H1 (cell line): ENCODE results near the gene ADSS2. TPM values are rescaled to one million over a fixed set of nuclear protein-coding genes. Genes with fewer than 3 reads are reported as not detected.

ENCODE experiments used
- RXRA ChIP-seq: IDR thresholded peaks from 2 replicates; pipeline ENCODE4 v1.6.1; 2011; ENCODE audit warnings: low read depth, mild to moderate bottlenecking, low read length, moderate library complexity; ENCODE audit not compliant: insufficient read depth
- polyA plus RNA-seq, 7 experiments: library from polyadenylated mRNA; depleted of rRNA in 3 of 7; stranded (reverse) in 5 of 7; unstranded in 2 of 7; fragments of >200 nt in 5 of 7; fragments of 200-250 nt in 2 of 7; gene quantifications; 1 replicate in 5 of 7; 2 replicates in 1 of 7; 4 replicates in 1 of 7; pipeline versions ENCODE4 v1.2.1 to v1.2.3, GENCODE V29; 2011 to 2013; ENCODE audit warnings: missing spikeins in 2 of 7, mixed read lengths in 2 of 7
- total RNA-seq: library from RNA; stranded (reverse); fragmentation: NEBNext Ultra II Directional; extraction: Animal tissue kit (Norgen Biotek cat#: 25700); gene quantifications from 2 replicates; pipeline ENCODE4 v1.2.1, GENCODE V29; 2021

ADSS2 gene
- total and polyA plus RNA-seq, 2 of the 8 experiments (the other 6 are each of a cell fraction or from before 2014, with no cell fraction given), result 29.8 to 108 TPM

DNA sequence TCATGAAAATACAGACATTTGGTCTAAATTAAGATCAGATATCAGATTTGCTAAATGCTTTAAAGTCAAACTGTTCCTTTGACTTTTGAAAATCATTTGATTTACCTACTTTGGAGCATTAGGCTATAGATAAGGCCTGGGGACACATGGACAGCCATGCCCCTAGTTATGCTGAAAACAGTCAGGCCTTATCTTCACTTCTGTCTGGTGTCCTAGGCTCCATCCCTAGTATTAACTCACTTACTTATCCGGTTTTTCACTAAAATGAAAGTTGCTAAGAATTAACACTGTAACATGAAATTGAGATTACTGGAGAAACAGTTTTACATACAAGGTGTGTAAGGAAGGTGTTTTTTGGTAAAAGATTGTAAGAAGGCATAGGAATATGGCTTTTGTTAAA, 4.9 kb upstream of the ADSS2 start (continued):
- TF ChIP-seq RXRA, result no peak
